Fibroblast of skin of left biceps (primary cell): Measurements from ENCODE around the gene RASSF10.

ENCODE experiments used
- DNase-seq, 2 experiments: peaks; one replicate each; pipeline ENCODE4 v3.0.0-alpha.2; 2013; ENCODE audit warnings: low read depth in 2 of 2

Gene RASSF10

DNA sequence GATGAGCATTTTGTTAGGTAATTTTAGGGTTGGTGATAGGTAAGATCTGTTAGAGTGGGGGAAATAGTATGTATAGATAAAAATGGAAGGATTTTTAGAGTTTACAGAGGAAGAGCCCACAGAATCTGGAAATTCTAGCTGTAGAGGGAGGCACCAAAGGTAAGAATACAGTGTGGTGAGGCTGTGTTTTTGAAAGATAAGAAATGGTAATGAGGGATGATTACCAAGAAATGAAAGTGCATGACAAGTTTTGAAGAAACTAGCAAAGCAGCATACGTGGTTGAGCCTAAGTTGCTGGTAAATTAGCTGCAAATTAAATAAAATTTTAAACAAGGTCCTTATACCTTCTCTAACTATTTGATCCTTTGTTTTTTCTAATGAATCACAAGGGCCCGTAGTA is 14.6 kb upstream of the RASSF10 start:
- DNase-seq: no peak

DNA sequence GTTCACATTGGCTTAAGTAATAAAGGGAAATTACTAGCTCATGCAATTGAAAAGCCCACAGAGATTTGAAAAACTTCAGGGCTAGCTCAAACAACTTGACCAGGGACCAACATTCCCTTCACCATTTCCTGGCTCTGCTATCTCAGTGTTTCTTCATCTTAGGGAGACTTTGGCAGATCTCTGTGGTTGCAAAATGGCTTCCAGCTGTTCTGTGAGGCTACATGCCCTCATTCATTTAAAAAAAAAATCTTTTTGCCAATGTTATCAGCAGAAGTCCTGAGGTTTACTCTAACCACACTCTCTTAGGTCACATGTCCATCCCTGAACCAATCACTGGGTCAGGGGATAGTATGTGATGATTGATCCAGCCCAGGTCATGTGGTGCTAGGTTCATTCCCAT is 13.9 kb upstream of the RASSF10 start:
- peak; percentile 4 to 12 for DNase-seq

DNA sequence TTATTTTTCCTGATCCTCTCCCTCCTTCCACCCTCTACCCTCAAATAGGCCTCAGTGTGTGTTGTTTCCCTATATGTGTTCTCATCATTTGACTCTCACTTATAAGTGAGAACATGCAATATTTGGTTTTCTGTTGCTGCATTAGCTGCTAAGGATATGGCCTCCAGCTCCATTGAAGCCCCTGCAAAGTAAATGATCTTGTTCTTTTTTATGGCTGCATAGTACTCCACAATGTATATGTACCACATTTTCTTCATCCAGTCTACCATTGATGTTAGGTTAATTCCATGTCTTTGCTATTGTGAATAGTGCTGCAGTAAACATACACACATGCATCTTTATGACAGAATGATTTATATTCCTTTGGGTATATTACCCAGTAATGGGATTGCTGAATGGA is 13.3 kb upstream of the RASSF10 start:
- DNase-seq: no peak

DNA sequence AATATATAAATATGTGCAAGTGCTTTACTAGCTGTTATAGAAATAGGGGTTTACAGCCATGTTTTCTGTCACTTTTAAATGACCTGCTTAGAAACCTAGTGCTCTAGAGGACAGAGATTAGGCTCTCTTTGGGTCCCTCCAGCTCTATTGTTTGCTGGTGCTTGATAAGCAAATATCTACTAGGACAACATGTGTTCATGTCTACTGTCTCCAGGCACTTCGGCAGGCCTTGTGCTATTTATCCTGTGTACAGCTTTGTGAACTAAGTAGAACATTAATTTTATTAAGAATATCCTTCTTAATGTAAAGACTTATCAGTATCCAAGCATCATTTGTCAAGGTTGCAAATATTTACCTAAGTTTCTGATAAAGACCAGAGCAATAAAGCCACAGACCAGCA is 11.9 kb upstream of the RASSF10 start:
- DNase-seq: no peak

DNA sequence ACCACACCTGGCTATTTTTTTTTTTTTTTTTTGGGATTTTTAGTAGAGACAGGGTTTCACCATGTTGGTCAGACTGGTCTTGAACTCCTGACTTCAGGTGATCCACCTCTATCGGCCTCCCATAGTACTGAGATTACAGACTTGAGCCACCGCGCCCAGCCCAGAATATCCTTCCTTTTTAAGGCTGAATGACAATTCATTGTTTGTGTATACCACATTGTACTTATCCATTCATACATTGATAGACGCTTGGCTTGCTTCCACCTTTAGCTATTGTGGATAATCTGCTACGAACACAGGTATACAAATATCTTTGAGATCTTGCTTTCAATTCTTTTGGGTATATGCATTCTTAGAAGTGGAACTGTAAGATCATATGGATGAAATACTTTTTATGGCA is 10.8 kb upstream of the RASSF10 start:
- no peak for DNase-seq

DNA sequence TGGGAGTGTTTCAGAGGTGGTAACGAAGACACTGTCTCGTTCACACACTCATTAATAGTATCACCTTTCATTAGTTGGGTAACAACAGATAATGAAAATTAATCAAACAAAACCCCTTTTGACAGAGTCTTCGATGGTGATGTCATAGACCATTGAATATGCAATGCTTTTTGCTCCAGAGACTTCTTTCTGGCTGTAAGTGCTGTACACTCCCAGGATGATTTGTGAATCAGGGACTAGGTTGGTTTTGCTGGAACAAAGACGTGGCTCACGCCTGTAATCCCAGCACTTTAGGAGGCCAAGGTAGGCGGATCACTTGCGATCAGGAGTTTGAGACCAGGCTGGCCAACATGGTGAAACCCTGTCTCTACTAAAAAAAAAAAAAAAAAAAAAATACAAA is 9.5 kb upstream of the RASSF10 start:
- no peak for DNase-seq

DNA sequence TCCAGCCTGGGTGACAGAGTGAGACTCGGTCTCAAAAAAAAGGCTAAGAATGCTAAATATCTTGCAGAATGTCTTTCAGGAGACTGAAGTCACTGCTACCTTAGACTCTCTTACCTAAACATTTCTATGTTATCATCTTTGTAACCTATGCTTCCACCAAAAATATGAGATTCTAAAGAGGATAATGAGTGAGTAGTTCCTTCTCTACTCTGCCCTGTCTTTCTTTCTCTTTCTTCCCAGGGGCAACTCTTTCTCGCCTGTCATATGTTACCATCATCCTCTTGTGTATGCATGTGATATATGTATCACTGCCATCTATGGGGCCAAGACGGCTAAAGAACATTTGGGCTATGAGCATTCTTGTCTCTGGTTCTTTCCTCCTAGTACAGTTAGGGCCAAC is 9.0 kb upstream of the RASSF10 start:
- DNase-seq: no peak

DNA sequence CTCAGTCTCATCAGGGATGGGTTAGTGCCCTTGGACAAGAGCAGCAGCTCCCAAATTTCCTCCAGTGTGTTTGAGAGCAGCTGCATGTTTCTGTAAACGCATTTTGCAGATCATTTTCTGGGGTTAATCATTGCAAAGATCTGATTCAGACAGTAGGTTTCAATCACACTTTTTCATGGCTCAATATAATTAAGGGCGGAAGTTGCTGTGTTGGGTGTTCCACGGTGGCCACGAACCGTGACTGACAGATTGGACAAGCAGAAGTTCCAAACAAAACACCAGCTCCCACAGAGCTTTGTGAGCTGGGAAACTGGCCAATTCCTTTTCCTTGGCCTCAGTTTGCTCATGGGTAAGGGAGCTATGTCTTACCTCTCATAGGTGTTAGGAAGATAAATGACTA is 8.4 kb upstream of the RASSF10 start:
- no peak for DNase-seq

DNA sequence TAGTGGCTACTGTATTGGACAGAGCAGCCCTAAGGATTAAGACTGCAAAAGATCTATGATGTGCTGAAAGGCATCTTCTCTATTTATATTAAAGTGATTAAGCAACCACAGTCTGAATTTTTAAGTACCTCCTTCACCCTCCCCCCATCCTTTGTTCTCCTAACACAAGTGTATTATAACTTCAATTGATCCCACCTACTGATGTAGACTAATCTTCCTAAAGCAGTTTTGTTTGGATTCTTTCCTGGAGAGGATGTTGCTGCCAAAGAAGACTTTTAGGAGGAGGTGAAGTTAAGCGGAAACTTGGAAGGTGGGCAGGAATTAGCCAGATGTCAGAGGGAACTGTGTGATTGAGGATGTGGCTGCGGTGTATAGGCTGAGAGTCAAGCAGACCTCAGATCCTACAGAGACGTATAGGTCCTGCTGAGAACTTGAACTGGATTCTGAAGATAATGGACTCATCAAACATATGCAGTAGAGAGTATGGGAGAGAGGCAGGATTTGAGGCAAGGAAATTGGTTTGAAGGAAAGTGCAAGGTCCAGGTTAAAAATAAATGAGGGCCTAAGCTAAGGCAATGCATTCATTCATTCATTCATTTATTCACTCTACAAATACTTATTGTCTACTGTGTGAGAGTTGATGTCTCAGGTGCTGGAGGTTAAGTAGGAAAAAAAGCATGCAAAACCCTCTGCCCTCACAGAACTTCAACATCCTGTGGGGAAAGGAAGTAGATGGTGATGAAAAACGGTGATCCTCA is 5.2 kb upstream of the RASSF10 start:
- DNase-seq: peak in 1 of 2 experiments; percentile 3

DNA sequence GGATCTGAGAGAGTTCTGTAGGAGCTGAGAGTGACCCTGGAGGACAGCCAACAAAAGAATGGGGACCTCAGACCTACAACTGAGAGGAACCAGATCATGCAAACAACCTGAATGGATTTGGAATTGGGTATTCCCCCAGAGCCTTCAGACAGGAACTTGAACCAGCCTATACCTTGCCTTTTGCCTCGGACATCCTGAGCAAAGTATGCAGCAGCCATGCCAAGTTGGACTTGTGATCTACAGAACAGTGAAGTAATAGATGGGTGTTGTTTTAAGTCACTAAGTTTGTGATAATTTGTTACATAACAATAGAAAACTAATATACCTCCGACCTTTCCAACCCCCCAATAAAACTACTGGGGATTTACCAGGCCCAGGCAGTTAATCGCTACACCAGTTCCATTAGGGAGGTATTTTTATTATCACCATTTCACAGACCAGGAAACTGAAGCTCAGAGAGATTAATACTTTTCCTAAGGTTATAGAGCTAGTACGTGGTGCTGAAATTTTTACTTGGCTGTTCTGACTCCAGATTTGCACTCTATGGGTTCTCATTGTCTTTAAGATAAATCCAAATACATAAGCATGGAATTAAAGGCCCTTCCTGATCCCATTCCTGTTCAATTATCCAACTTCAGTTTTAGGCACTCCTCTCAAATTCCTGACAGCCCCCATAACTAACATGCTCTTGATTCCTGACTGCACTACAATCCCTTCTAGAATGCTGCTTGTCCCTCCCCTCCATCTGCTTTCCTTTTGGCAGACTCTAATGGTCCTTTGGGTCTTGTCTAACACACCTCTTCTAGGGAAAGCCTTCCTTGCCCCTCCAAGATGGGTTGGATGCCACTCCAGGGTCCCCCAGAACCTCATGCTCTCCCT is 1.7 kb upstream of the RASSF10 start:
- DNase-seq: no peak

DNA sequence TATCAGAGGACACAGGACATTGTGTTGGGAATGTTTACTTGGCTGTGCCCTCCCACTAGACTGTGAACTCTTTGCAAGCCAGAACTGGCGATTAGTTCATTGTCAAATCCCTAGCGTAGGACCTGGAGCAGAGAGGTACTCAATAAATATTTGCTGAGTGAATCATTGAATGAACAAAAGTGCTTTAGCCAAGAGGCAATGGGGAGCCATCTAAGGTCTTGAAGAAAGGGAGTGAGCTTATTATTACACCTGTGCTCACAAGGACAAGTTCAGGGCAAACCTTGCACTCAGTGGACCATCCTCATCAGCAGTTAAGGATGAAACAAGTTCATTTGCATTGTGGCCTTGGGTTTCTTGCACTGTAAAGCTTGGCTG is 1.1 kb upstream of the RASSF10 start:
- DNase-seq: no peak

DNA sequence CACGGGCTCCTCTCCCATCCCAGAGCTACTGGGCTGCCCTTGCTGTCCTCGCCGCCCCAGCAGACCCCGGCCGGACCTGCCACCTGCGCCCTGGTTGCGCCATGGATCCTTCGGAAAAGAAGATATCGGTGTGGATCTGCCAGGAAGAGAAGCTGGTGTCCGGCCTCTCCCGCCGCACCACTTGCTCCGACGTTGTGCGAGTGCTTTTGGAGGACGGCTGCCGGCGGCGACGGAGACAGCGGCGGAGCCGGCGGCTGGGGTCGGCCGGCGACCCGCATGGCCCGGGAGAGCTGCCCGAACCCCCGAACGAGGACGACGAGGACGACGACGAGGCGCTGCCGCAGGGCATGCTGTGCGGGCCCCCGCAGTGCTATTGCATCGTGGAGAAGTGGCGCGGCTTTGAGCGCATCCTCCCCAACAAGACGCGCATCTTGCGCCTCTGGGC is 382 bp downstream of the RASSF10 start:
- DNase-seq: no peak

DNA sequence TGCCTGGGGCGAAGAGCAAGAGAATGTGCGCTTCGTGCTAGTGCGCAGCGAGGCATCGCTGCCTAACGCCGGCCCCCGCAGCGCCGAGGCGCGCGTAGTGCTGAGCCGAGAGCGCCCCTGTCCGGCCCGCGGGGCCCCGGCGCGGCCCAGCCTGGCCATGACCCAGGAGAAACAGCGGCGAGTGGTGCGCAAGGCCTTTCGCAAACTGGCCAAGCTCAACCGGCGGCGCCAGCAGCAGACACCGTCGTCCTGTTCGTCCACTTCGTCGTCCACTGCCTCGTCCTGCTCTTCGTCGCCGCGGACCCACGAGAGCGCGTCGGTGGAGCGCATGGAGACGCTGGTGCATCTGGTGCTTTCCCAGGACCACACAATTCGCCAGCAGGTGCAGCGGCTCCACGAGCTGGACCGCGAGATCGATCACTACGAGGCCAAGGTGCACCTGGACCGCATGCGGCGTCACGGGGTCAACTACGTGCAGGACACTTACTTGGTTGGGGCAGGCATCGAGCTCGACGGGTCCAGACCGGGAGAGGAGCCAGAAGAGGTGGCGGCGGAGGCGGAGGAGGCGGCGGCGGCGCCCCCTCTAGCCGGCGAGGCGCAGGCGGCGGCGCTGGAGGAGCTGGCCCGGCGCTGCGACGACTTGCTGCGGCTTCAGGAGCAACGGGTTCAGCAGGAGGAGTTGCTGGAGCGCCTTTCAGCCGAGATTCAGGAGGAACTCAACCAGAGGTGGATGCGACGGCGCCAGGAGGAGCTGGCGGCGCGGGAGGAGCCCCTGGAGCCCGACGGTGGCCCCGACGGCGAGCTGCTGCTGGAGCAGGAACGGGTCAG is 1.0 kb downstream of the RASSF10 start:
- no peak for DNase-seq

DNA sequence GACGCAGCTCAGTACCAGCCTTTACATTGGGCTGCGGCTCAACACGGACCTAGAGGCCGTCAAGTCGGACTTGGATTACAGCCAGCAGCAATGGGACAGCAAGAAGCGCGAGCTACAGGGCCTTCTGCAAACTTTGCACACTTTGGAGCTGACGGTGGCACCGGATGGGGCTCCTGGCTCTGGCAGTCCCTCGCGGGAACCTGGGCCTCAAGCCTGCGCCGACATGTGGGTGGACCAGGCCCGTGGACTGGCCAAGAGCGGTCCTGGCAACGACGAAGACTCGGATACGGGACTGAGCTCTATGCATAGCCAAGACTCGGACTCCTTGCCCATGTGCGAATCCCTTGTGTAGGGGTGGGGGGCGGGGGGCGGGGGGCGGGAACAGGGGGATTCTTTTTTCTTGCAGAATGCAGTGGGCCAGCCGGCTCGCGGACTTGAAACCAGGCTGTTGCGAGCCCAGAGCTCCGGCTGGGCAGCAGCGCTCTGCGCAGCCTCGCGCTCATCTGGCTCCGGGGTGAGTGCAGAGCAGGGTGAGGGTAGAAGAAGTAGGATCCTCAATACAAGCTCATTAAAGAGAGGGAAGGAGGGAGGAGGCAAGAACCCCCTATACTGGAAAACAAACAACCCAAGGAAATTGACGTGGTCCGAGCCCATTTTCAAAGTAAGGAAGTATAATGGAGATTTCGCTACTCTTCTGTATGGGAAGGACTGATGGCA is 1.8 kb downstream of the RASSF10 start:
- DNase-seq: no peak

DNA sequence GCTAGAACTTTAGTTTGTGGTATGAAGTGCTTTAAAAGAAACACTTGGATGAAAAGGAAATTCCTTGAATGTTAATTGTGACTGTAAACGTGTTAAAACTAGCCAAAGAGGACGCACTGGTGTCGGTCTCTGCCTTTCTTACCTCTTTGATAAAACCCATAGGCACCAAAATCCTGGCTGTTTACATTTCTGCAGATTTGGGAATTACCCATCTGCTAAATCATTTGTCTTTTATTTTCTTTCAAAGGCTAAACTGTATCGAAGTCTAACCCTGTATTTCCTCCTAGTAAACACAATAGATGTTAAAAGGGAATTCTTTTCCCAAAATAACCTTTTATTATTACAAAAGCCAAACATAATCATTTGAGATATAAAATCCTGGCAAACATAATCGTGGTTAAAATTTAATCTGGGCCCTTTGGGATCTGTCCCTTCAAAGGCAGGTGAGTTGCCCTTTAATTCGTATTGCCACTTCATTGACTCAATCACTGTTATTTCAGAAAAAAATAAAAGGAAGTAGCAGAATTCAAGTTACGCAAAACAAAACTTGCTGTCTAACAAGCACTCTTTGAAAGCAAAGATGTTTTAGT is 2.4 kb downstream of the RASSF10 start:
- no peak for DNase-seq

DNA sequence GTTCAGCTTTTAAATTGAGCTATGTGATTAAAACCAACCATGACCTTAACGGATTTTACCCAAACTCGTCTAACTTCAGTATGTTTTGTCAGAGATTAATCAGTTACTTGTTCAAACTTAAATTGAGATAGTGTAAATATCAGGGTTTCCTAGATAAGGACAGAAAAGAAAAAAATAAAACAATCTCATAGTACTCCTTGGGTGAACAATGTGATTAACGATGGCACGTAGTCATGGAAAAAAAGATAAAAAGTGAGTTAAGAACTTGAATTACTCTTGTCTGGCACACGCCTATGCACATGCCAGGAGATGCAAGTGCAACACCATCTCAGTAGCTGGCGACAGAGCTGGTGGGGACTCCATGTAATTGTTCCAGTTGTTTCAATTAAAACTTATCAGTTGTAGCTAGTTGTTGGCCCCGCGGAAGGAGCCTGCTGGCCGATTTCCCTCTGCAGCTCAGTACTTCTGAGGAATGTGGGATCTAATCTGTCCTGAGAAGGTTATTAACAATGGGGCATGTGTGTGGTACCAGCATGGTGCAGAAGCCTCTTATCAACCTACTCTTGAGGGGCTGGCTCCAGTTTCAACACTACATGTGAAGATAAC is 3.0 kb downstream of the RASSF10 start:
- DNase-seq: no peak

DNA sequence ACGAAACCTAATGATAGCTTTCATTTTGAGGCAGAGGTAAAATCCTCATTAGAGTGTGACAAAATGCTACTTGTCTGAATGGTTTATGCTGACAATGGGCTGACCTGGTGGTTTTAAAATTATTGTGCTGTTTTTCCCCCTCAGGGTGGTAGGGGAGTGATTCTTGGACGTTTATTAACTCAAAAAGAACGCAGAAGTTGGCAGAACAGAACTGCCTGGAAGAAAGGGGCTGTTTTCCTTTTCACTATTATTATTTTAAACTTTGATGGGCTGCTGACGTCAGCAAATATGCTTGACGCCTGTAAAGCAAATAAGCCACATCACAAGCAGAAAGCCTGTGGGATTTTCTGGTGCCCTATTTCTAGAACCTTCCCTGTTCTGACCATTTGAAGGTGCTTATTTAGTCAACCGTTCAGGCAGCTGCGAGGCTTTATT is 4.0 kb downstream of the RASSF10 start:
- DNase-seq: no peak

DNA sequence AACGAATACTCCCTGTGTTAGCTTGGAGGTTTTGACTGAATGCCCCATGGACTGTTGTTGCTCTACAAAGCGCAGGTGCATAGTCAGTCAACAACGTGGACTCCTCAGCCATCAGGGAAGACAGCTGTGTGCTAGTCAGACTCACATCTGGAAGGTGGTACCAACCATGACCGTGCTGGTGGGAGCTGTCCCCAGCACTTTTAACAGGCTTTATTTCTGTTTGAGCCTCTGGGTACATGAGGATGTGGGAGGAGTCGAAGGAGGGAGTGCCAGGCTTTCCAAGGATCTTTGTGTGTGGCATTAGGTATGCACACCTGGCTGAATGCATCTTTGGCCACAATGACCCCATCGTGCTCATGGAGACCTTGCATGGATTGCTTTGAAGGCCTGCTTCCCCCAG is 6.6 kb downstream of the RASSF10 start:
- no peak for DNase-seq

DNA sequence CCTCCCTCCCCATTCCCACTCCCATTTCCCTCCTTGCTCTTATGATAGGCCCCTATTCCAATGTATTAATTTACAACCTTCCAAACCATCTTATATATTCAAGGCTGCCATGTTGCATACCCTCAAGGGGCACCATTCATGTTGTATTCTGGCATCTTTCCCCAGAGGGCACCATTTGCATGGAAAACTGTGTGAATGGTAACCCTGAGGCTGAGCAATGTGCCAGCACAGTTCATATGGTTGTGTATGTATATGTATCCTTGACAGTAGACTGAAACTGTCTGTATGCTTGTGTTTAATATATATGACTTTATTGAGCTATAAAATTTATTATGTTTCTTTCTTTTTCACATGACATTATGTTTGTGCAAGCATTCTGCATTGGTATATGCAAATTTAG is 7.3 kb downstream of the RASSF10 start:
- DNase-seq: no peak

DNA sequence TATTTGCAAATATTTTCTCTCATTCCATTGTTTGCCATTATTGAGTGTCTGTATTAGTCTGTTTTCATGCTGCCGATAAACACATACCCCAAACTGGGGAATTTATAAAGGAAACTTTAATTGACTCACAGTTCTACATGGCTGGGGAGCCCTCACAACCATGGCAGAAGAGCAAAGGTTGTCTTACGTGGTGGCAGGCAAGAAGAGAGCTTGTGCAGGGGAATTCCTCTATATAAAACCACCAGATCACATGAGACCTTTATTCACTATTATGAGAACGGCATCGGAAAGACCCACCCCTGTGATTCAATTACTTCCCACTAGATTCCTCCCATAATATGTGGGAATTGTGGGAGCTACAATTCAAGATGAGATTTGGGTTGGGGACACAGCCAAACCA is 10.2 kb downstream of the RASSF10 start:
- DNase-seq: no peak

DNA sequence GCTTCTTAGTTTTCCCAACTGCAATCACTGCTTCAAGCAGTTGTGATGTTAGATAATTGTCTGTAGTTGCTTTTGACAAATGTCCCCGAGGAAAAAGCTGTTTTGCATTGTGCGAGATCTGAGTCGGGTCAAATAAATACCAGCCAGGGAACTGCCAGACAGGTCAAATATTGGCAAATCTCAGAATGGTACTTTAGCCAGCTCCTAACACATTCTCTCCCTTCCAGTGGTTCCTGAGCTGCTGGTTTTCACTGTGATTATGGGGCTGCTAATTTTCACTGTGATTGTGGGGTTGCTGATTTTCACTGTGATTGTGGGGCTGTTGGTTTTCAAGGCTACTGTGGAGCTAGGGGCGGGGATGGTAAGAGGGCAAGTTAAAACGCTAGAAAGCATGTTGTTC is 14.3 kb downstream of the RASSF10 start:
- no peak for DNase-seq
